Vagina (tissue), 2 donors: ENCODE results near the gene NHERF1. TPM values are rescaled to one million over a fixed set of nuclear protein-coding genes. Genes with fewer than 3 reads are reported as not detected.
A peak's percentile ranks its signal among the peaks of the same experiment; 100 is the strongest.

Source experiments
- DNase-seq, 2 donors: peaks; one replicate each; pipeline ENCODE4 v3.0.0-alpha.2; 2017; ENCODE audit errors: extremely low spot score in 2 of 2
- H3K27ac ChIP-seq: fragments of 200-600 bp; sonication (generic); one replicate; pipeline ENCODE4 v1.5.1; 2019
- H3K27me3 ChIP-seq: fragments of 200-600 bp; sonication (generic); one replicate; pipeline ENCODE4 v1.5.1; 2019
- H3K36me3 ChIP-seq, 2 donors: fragments of 200-600 bp; sonication (generic); one replicate each; pipeline ENCODE4 v1.5.1; 2017 to 2019
- H3K4me1 ChIP-seq: fragments of 200-600 bp; sonication (generic); one replicate; pipeline ENCODE4 v1.5.1; 2019
- H3K4me3 ChIP-seq, 2 donors: fragments of 200-600 bp; sonication (generic); 1 replicate in 1 of 2; 2 replicates in 1 of 2; pipeline ENCODE4 v1.5.1; 2016 to 2019
- H3K9me3 ChIP-seq: fragments of 200-600 bp; sonication (generic); one replicate; pipeline ENCODE4 v1.5.1; 2019
- CTCF ChIP-seq, 3 experiments: fragments of 450-650 bp in 2 of 3; fragments of 200-600 bp in 1 of 3; sonication (generic) in 1 of 3; IDR thresholded peaks; one replicate each; pipeline ENCODE4 v1.5.1; 2017 to 2019; ENCODE audit warnings: antibody characterized with exemption in 3 of 3, mild to moderate bottlenecking in 2 of 3, moderate library complexity in 2 of 3
- POLR2A ChIP-seq, 2 donors: fragments of 450-650 bp; IDR thresholded peaks; one replicate each; pipeline ENCODE4 v1.6.1; 2017; ENCODE audit warnings: antibody characterized with exemption in 2 of 2, mild to moderate bottlenecking in 2 of 2, moderate library complexity in 2 of 2
- POLR2AphosphoS5 ChIP-seq, 2 donors: sonication (generic); formaldehyde crosslinking; IDR thresholded peaks; one replicate each; pipeline ENCODE4 v1.9.0; 2017; ENCODE audit warnings: antibody characterized with exemption in 2 of 2, mild to moderate bottlenecking in 2 of 2, low read depth in 1 of 2; ENCODE audit not compliant: insufficient read depth in 1 of 2
- intact Hi-C: fragments of 100-400 bp; cut with DNase I; formaldehyde crosslinking; loops from one replicate; pipeline ENCODE4 v1.15.1; 2023
- total RNA-seq: library from RNA; depleted of rRNA; stranded (reverse); fragments of >200 nt; gene quantifications from one replicate; pipeline ENCODE4 v1.2.3, GENCODE V29; 2016

NHERF1 gene
- total RNA-seq, 1 donor from 2014 or later, result 57.2 TPM

GRCh38 chr17:74745548-74746177 is 2.8 kb upstream of the NHERF1 start:
- no peak overlapping the region for H3K27ac ChIP-seq
- H3K36me3 ChIP-seq, result no peaks in the 10 kb centered on the region
- no peak overlapping the region for H3K4me3 ChIP-seq
- H3K27me3 ChIP-seq, result no peaks in the 10 kb centered on the region
- peaks cover 39% of the 10 kb centered on the region for H3K4me1 ChIP-seq
- no peak for DNase-seq
- no peak for TF ChIP-seq POLR2A (IDR thresholded peaks at IDR 0.05)
- no peak for TF ChIP-seq CTCF (IDR thresholded peaks at IDR 0.05)
- no peak for TF ChIP-seq POLR2AphosphoS5 (IDR thresholded peaks at IDR 0.05; ENCODE audit: insufficient read depth in 1 of 2, low read depth in 1 of 2)
- intact Hi-C loops, result loop anchor here (2.0 to 5.0 kb wide), 2 partner anchors 37 to 119 kb away; no protein-coding TSS in a partner anchor
- no peaks in the 10 kb centered on the region for H3K9me3 ChIP-seq

- Histone ChIP-seq H3K4me1 (peaks cover 46% of the 10 kb centered on the region), H3K36me3 (no peaks in the 10 kb centered on the region), H3K4me3 (no peak overlapping the region), H3K9me3 (no peaks in the 10 kb centered on the region), H3K27me3 (no peaks in the 10 kb centered on the region), H3K27ac (no peak overlapping the region)
- TF ChIP-seq POLR2AphosphoS5 (IDR thresholded peaks at IDR 0.05; ENCODE audit: insufficient read depth in 1 of 2, low read depth in 1 of 2), result no peak
- no peak for TF ChIP-seq POLR2A (IDR thresholded peaks at IDR 0.05)
- no peak for TF ChIP-seq CTCF (IDR thresholded peaks at IDR 0.05)
- intact Hi-C loops, result loop anchor here (5.0 kb wide), 1 partner anchor 36 kb away; no protein-coding TSS in a partner anchor
- DNase-seq, result no peak
These were observed 2.1 kb upstream of the NHERF1 start for GRCh38 chr17:74746376-74746775.

GRCh38 chr17:74746922-74747321 is 1.5 kb upstream of the NHERF1 start:
- intact Hi-C loops, result loop anchor here (5.0 kb wide), 1 partner anchor 35 kb away; no protein-coding TSS in a partner anchor
- Histone ChIP-seq H3K36me3 (no peaks in the 10 kb centered on the region), H3K27me3 (no peaks in the 10 kb centered on the region), H3K4me1 (peaks cover 51% of the 10 kb centered on the region), H3K9me3 (no peaks in the 10 kb centered on the region), H3K27ac (no peak overlapping the region), H3K4me3 (no peak overlapping the region)
- TF ChIP-seq CTCF (IDR thresholded peaks at IDR 0.05) (no peak), POLR2A (IDR thresholded peaks at IDR 0.05) (no peak), POLR2AphosphoS5 (IDR thresholded peaks at IDR 0.05; ENCODE audit: insufficient read depth in 1 of 2, low read depth in 1 of 2) (no peak)
- no peak for DNase-seq

- TF ChIP-seq CTCF (IDR thresholded peaks at IDR 0.05) (peak in 1 of 3 experiments; percentile 4), POLR2AphosphoS5 (IDR thresholded peaks at IDR 0.05; ENCODE audit: insufficient read depth in 1 of 2, low read depth in 1 of 2) (no peak)
- DNase-seq, result no peak
- Histone ChIP-seq H3K27me3 (no peaks in the 10 kb centered on the region), H3K36me3 (no peaks in the 10 kb centered on the region), H3K27ac (peak overlapping the region; percentile 86), H3K4me1 (peaks cover 64% of the 10 kb centered on the region), H3K9me3 (no peaks in the 10 kb centered on the region), H3K4me3 (peak overlapping the region; percentile 62 to 98)
- intact Hi-C loops, result loop anchor here (5.0 kb wide), 1 partner anchor 34 kb away; no protein-coding TSS in a partner anchor
These were observed 224 bp upstream of the NHERF1 start for GRCh38 chr17:74748279-74748528.

- no peaks in the 10 kb centered on the region for H3K9me3 ChIP-seq
- peaks cover 75% of the 10 kb centered on the region for H3K4me1 ChIP-seq
- H3K4me3 ChIP-seq, result peak overlapping the region; percentile 62 to 98
- intact Hi-C loops, result loop anchor here (5.0 kb wide), 1 partner anchor 33 kb away; no protein-coding TSS in a partner anchor
- no peak for DNase-seq
- peak overlapping the region; percentile 86 for H3K27ac ChIP-seq
- H3K36me3 ChIP-seq, result no peaks in the 10 kb centered on the region
- peak in 1 of 2 donors; percentile 11 for TF ChIP-seq POLR2A (IDR thresholded peaks at IDR 0.05)
- TF ChIP-seq CTCF (IDR thresholded peaks at IDR 0.05), result no peak
- H3K27me3 ChIP-seq, result no peaks in the 10 kb centered on the region
These were observed 1.0 kb downstream of the NHERF1 start for GRCh38 chr17:74749279-74750038.
